Left ventricle myocardium inferior (tissue), 1 donor: Measurements from ENCODE around the gene MRTFB. TPM values are rescaled to one million over a fixed set of nuclear protein-coding genes. Genes with fewer than 3 reads are reported as not detected.

Source experiments
- DNase-seq: peaks from one replicate; pipeline ENCODE4 v3.0.0-alpha.2; 2020
- H3K27ac ChIP-seq: fragments of 200-600 bp; replicated peaks from 2 replicates; pipeline ENCODE4 v1.8.0; 2021
- H3K27me3 ChIP-seq: fragments of 200-600 bp; 2 replicates; pipeline ENCODE4 v1.8.0; 2021; ENCODE audit warnings: low read depth
- H3K36me3 ChIP-seq: fragments of 200-600 bp; 2 replicates; pipeline ENCODE4 v1.8.0; 2021
- H3K4me1 ChIP-seq: fragments of 200-600 bp; 2 replicates; pipeline ENCODE4 v1.8.0; 2021
- H3K4me3 ChIP-seq: fragments of 200-600 bp; 2 replicates; pipeline ENCODE4 v1.8.0; 2021; ENCODE audit warnings: mild to moderate bottlenecking, moderate library complexity
- H3K9me3 ChIP-seq: fragments of 200-600 bp; replicated peaks from 2 replicates; pipeline ENCODE4 v1.8.0; 2021
- intact Hi-C: fragments of 100-400 bp; cut with micrococcal nuclease; formaldehyde crosslinking; loops from one replicate; pipeline ENCODE4 v1.11.0; 2022
- total RNA-seq: library from RNA; stranded (reverse); fragmentation: NEBNext Ultra II Directional; extraction: Animal tissue kit (Norgen Biotek cat#: 25700); gene quantifications from one replicate; pipeline ENCODE4 v1.2.1, GENCODE V29; 2021
- TF ChIP-seq, protein P1 (sequence below): fragments of 200-600 bp; IDR thresholded peaks from 2 replicates; pipeline ENCODE4 v1.8.0; 2021; ENCODE audit warnings: antibody characterized with exemption, mild to moderate bottlenecking, borderline replicate concordance
- donor health status: DM: no; HTN: yes; CAD: no; lungs with severe emphysema.

MRTFB gene
- total RNA-seq, 1 donor from 2014 or later, result 24.3 TPM

GRCh38 chr16:14263011-14263410 lies 191.9 kb downstream of the MRTFB start:
- TF ChIP-seq, protein P1, sequence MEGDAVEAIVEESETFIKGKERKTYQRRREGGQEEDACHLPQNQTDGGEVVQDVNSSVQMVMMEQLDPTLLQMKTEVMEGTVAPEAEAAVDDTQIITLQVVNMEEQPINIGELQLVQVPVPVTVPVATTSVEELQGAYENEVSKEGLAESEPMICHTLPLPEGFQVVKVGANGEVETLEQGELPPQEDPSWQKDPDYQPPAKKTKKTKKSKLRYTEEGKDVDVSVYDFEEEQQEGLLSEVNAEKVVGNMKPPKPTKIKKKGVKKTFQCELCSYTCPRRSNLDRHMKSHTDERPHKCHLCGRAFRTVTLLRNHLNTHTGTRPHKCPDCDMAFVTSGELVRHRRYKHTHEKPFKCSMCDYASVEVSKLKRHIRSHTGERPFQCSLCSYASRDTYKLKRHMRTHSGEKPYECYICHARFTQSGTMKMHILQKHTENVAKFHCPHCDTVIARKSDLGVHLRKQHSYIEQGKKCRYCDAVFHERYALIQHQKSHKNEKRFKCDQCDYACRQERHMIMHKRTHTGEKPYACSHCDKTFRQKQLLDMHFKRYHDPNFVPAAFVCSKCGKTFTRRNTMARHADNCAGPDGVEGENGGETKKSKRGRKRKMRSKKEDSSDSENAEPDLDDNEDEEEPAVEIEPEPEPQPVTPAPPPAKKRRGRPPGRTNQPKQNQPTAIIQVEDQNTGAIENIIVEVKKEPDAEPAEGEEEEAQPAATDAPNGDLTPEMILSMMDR, result no peak
- Histone ChIP-seq H3K27ac (no peak overlapping the region), H3K4me3 (no peak overlapping the region), H3K4me1 (no peaks in the 10 kb centered on the region), H3K27me3 (no peaks in the 10 kb centered on the region), H3K36me3 (peaks cover 91% of the 10 kb centered on the region), H3K9me3 (no peaks in the 10 kb centered on the region)
- intact Hi-C loops, result no loop called here
- DNase-seq, result no peak

DNA sequence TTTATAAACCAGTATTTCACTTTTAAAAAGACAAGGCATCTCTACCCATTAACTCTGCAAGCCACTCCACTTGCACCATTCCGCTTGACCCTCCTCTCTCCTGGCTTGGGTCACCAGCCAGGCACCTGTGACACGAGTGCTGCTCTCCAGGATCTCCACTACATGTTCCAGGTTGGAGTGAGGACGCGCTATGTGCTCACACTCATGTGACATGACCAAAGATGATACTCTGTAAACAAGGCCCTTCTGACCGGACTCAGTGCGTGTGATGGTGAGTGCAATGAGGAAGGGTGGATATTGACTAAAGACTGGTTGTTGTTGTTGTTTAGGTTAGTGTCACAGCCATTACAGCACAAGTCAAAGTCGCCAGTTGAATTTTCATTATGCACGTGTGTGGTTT lies 192.7 kb downstream of the MRTFB start:
- TF ChIP-seq, protein P1, result no peak
- H3K36me3 ChIP-seq, result peaks cover 83% of the 10 kb centered on the region
- H3K4me3 ChIP-seq, result no peak overlapping the region
- H3K4me1 ChIP-seq, result no peaks in the 10 kb centered on the region
- H3K27me3 ChIP-seq, result no peaks in the 10 kb centered on the region
- no peak overlapping the region for H3K27ac ChIP-seq
- intact Hi-C loops, result no loop called here
- no peak for DNase-seq
- H3K9me3 ChIP-seq, result no peaks in the 10 kb centered on the region

GRCh38 chr16:14264327-14264943 lies 193.3 kb downstream of the MRTFB start:
- peaks cover 77% of the 10 kb centered on the region for H3K36me3 ChIP-seq
- no peak overlapping the region for H3K4me3 ChIP-seq
- no peaks in the 10 kb centered on the region for H3K27me3 ChIP-seq
- intact Hi-C loops, result no loop called here
- TF ChIP-seq, protein P1, result no peak
- peaks cover 1% of the 10 kb centered on the region for H3K9me3 ChIP-seq
- H3K4me1 ChIP-seq, result no peaks in the 10 kb centered on the region
- no peak for DNase-seq
- H3K27ac ChIP-seq, result no peak overlapping the region

- Histone ChIP-seq H3K27ac (no peak overlapping the region), H3K4me3 (no peak overlapping the region), H3K36me3 (peaks cover 40% of the 10 kb centered on the region), H3K27me3 (no peaks in the 10 kb centered on the region), H3K4me1 (no peaks in the 10 kb centered on the region), H3K9me3 (peaks cover 21% of the 10 kb centered on the region)
- intact Hi-C loops, result no loop called here
- TF ChIP-seq, protein P1, result no peak
- DNase-seq, result no peak
These were observed 197.0 kb downstream of the MRTFB start for GRCh38 chr16:14268073-14268472.

GRCh38 chr16:14275934-14276333 lies 204.8 kb downstream of the MRTFB start:
- Histone ChIP-seq H3K36me3 (no peaks in the 10 kb centered on the region), H3K27me3 (no peaks in the 10 kb centered on the region), H3K4me1 (no peaks in the 10 kb centered on the region), H3K9me3 (peaks cover 6% of the 10 kb centered on the region), H3K4me3 (no peak overlapping the region), H3K27ac (no peak overlapping the region)
- TF ChIP-seq, protein P1, result no peak
- intact Hi-C loops, result no loop called here
- no peak for DNase-seq
